HepG2 (cell line): ENCODE data around the gene CD2AP. TPM values are rescaled to one million over a fixed set of nuclear protein-coding genes. Genes with fewer than 3 reads are reported as not detected.

ENCODE experiments used
- GATAD1 ChIP-seq: IDR thresholded peaks from 2 replicates; pipeline ENCODE4 v1.6.1; 2016; ENCODE audit warnings: missing genetic modification reagents, missing compliant biosample characterization
- IRF9 ChIP-seq: sonication (generic); formaldehyde crosslinking; IDR thresholded peaks from 2 replicates; pipeline ENCODE4 v1.8.0; 2022; ENCODE audit warnings: missing genetic modification reagents, mild to moderate bottlenecking, borderline replicate concordance
- ONECUT2 ChIP-seq: sonication (generic); formaldehyde crosslinking; IDR thresholded peaks from 2 replicates; pipeline ENCODE4 v1.4.0; 2020; ENCODE audit warnings: missing genetic modification reagents
- XBP1 ChIP-seq: sonication (generic); formaldehyde crosslinking; IDR thresholded peaks from 2 replicates; pipeline ENCODE4 v1.5.0; 2020; ENCODE audit warnings: missing genetic modification reagents
- ZBTB10 ChIP-seq: sonication (generic); formaldehyde crosslinking; IDR thresholded peaks from 2 replicates; pipeline ENCODE4 v1.4.0; 2020; ENCODE audit warnings: missing genetic modification reagents, borderline replicate concordance
- ZBTB4 ChIP-seq: sonication (generic); formaldehyde crosslinking; IDR thresholded peaks from 2 replicates; pipeline ENCODE4 v1.4.0; 2020; ENCODE audit warnings: missing genetic modification reagents, mild to moderate bottlenecking, borderline replicate concordance
- ZBTB7A ChIP-seq: sonication (generic); formaldehyde crosslinking; IDR thresholded peaks from 2 replicates; pipeline ENCODE4 v1.8.0; 2022; ENCODE audit warnings: mild to moderate bottlenecking, missing genetic modification reagents
- ZNF792 ChIP-seq: IDR thresholded peaks from 2 replicates; pipeline ENCODE4 v1.6.1; 2016
- polyA plus RNA-seq, 8 experiments: library from polyadenylated mRNA; depleted of rRNA in 3 of 8; stranded (reverse) in 7 of 8; unstranded in 1 of 8; fragments of >200 nt; fragmentation: Illumina TruSeq in 4 of 8; extraction: Trizol in 4 of 8; gene quantifications; 2 replicates each; pipeline versions ENCODE4 v1.2.1 to v1.2.3, GENCODE V29; 2011 to 2016; ENCODE audit warnings: low read depth in 4 of 8, missing spikeins in 1 of 8, mixed read lengths in 1 of 8; ENCODE audit not compliant: insufficient read depth in 1 of 8
- total RNA-seq, 5 experiments: library from RNA; depleted of rRNA; stranded (reverse); fragments of >200 nt; fragmentation: Illumina TruSeq; extraction: Trizol; gene quantifications; 2 replicates each; pipeline ENCODE4 v1.2.3, GENCODE V29; 2016; ENCODE audit warnings: low read depth in 1 of 5

Gene CD2AP
- total and polyA plus RNA-seq, 2 of the 13 experiments (the other 11 are each of a cell fraction or from before 2014, with no cell fraction given) = 8.6 to 31.9 TPM

- no peak for TF ChIP-seq ZBTB10
- no peak for TF ChIP-seq ONECUT2 (CRISPR knock-in tag)
- TF ChIP-seq ZBTB7A = no peak
- no peak for TF ChIP-seq GATAD1 (CRISPR knock-in tag)
- no peak for TF ChIP-seq XBP1 (CRISPR knock-in tag)
- TF ChIP-seq ZBTB4 (CRISPR knock-in tag) = no peak
- no peak for TF ChIP-seq ZNF792 (CRISPR knock-in tag)
- no peak for TF ChIP-seq IRF9 (CRISPR knock-in tag)
Observed at GRCh38 chr6:47552319-47552718, 74.7 kb downstream of the CD2AP start (continued).
